ENCODE measurements around the gene MUC5AC.

DNA sequence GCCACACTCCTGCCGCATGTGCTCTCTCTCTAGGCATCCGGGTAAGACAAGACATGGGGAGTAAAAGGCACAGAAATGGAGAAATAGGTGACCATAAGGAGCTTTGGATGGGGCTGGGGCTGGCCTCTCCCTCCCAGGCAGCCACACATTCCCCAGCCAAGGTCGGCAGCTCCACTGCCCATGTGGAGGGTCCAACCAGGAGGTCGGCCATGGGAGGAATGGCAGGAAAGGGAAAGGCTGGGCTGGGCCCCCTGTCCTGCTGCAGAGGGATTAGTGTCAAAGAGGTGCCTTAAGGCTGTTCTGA, 460 bp upstream of the MUC5AC start:
- TF ChIP-seq ZNF12 (CRISPR knock-in tag; IDR thresholded peaks at IDR 0.05) (no peak), NCOA5 (CRISPR knock-in tag; IDR thresholded peaks at IDR 0.05) (no peak), KLF16 (CRISPR knock-in tag; IDR thresholded peaks at IDR 0.05) (no peak), NCOA2 (CRISPR knock-in tag; IDR thresholded peaks at IDR 0.05) (no peak), TBL1XR1 (IDR thresholded peaks at IDR 0.05; ENCODE audit: borderline replicate concordance, low read length, partially characterized antibody) (no peak), YY1 (IDR thresholded peaks at IDR 0.05; ENCODE audit: insufficient read depth, insufficient replicate concordance, low read depth, low read length) (no peak), TP53 (CRISPR knock-in tag; conservative IDR thresholded peaks at IDR 0.05) (no peak), MED1 (CRISPR knock-in tag; IDR thresholded peaks at IDR 0.05) (no peak), ZNF207 (IDR thresholded peaks at IDR 0.05; ENCODE audit: borderline replicate concordance) (no peak)
- TF ChIP-seq, protein P1, sequence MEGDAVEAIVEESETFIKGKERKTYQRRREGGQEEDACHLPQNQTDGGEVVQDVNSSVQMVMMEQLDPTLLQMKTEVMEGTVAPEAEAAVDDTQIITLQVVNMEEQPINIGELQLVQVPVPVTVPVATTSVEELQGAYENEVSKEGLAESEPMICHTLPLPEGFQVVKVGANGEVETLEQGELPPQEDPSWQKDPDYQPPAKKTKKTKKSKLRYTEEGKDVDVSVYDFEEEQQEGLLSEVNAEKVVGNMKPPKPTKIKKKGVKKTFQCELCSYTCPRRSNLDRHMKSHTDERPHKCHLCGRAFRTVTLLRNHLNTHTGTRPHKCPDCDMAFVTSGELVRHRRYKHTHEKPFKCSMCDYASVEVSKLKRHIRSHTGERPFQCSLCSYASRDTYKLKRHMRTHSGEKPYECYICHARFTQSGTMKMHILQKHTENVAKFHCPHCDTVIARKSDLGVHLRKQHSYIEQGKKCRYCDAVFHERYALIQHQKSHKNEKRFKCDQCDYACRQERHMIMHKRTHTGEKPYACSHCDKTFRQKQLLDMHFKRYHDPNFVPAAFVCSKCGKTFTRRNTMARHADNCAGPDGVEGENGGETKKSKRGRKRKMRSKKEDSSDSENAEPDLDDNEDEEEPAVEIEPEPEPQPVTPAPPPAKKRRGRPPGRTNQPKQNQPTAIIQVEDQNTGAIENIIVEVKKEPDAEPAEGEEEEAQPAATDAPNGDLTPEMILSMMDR (CRISPR knock-in tag; IDR thresholded peaks at IDR 0.05), result no peak
- TF ChIP-seq, protein P2, sequence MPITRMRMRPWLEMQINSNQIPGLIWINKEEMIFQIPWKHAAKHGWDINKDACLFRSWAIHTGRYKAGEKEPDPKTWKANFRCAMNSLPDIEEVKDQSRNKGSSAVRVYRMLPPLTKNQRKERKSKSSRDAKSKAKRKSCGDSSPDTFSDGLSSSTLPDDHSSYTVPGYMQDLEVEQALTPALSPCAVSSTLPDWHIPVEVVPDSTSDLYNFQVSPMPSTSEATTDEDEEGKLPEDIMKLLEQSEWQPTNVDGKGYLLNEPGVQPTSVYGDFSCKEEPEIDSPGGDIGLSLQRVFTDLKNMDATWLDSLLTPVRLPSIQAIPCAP (CRISPR knock-in tag; IDR thresholded peaks at IDR 0.05; ENCODE audit: low read depth), result no peak
- TF ChIP-seq, protein P3, sequence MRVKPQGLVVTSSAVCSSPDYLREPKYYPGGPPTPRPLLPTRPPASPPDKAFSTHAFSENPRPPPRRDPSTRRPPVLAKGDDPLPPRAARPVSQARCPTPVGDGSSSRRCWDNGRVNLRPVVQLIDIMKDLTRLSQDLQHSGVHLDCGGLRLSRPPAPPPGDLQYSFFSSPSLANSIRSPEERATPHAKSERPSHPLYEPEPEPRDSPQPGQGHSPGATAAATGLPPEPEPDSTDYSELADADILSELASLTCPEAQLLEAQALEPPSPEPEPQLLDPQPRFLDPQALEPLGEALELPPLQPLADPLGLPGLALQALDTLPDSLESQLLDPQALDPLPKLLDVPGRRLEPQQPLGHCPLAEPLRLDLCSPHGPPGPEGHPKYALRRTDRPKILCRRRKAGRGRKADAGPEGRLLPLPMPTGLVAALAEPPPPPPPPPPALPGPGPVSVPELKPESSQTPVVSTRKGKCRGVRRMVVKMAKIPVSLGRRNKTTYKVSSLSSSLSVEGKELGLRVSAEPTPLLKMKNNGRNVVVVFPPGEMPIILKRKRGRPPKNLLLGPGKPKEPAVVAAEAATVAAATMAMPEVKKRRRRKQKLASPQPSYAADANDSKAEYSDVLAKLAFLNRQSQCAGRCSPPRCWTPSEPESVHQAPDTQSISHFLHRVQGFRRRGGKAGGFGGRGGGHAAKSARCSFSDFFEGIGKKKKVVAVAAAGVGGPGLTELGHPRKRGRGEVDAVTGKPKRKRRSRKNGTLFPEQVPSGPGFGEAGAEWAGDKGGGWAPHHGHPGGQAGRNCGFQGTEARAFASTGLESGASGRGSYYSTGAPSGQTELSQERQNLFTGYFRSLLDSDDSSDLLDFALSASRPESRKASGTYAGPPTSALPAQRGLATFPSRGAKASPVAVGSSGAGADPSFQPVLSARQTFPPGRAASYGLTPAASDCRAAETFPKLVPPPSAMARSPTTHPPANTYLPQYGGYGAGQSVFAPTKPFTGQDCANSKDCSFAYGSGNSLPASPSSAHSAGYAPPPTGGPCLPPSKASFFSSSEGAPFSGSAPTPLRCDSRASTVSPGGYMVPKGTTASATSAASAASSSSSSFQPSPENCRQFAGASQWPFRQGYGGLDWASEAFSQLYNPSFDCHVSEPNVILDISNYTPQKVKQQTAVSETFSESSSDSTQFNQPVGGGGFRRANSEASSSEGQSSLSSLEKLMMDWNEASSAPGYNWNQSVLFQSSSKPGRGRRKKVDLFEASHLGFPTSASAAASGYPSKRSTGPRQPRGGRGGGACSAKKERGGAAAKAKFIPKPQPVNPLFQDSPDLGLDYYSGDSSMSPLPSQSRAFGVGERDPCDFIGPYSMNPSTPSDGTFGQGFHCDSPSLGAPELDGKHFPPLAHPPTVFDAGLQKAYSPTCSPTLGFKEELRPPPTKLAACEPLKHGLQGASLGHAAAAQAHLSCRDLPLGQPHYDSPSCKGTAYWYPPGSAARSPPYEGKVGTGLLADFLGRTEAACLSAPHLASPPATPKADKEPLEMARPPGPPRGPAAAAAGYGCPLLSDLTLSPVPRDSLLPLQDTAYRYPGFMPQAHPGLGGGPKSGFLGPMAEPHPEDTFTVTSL (CRISPR knock-in tag; IDR thresholded peaks at IDR 0.05; ENCODE audit: borderline replicate concordance), result no peak

Data from HepG2 (cell line).